Measurements from ENCODE around the gene TBC1D16.

DNA sequence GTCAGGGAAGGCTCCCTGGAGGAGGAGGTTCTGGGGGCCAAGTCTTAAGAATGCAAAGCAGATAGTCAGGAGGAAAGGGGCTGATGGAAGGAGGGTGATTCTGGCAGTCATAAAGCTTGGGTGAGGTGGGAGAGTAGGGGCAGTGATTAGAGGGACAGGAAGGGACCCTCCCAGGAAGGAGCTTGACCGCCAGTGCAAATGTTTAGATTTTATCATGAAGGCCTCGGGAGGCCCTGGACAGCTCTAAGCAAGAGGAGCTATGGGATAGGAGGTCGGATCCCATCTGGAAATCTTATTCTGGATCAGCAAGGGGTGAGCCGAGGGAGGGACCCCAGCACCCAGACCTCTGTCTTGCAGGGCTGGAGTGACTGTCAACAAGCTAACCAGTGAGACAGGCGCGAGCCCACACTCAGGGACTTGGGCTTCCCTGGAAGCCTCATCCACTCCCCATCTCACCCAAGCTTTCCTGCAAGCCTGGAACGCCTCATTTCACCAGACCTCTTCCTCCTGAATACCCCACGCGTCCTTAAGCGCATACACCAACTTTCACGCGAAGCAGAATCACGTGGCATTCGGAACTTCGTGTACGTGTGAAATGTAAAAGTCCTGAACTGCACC is 144.4 kb downstream of the TBC1D16 start:
- TF ChIP-seq, protein P1, sequence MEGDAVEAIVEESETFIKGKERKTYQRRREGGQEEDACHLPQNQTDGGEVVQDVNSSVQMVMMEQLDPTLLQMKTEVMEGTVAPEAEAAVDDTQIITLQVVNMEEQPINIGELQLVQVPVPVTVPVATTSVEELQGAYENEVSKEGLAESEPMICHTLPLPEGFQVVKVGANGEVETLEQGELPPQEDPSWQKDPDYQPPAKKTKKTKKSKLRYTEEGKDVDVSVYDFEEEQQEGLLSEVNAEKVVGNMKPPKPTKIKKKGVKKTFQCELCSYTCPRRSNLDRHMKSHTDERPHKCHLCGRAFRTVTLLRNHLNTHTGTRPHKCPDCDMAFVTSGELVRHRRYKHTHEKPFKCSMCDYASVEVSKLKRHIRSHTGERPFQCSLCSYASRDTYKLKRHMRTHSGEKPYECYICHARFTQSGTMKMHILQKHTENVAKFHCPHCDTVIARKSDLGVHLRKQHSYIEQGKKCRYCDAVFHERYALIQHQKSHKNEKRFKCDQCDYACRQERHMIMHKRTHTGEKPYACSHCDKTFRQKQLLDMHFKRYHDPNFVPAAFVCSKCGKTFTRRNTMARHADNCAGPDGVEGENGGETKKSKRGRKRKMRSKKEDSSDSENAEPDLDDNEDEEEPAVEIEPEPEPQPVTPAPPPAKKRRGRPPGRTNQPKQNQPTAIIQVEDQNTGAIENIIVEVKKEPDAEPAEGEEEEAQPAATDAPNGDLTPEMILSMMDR (IDR thresholded peaks at IDR 0.05): no peak
- no peak for TF ChIP-seq EZH2 (IDR thresholded peaks at IDR 0.05; ENCODE audit: borderline replicate concordance, insufficient read depth, low read depth, low read length, poor library complexity, severe bottlenecking)

Measured in B cell (primary cell).